Lower leg skin (tissue), 3 donors: ENCODE data around the gene ACAD8.

Source experiments
- CTCF ChIP-seq, 3 donors: fragments of 450-650 bp; IDR thresholded peaks; one replicate each; pipeline ENCODE4 v1.5.1; 2016; ENCODE audit warnings: antibody characterized with exemption in 3 of 3, mild to moderate bottlenecking in 3 of 3, moderate library complexity in 2 of 3
- POLR2A ChIP-seq, 2 donors: fragments of 450-650 bp; IDR thresholded peaks; one replicate each; pipeline ENCODE4 v1.6.1; 2016 to 2017; ENCODE audit warnings: antibody characterized with exemption in 2 of 2, mild to moderate bottlenecking in 1 of 2, moderate library complexity in 1 of 2

GRCh38 chr11:134253188-134253993, at the start of gene ACAD8, which contains the start of gene THYN1:
- TF ChIP-seq CTCF (IDR thresholded peaks at IDR 0.05): no peak
- TF ChIP-seq POLR2A (IDR thresholded peaks at IDR 0.05): no peak
